Right lobe of liver (tissue), 6 donors: ENCODE data around the gene ENOX2. TPM values are rescaled to one million over a fixed set of nuclear protein-coding genes. Genes with fewer than 3 reads are reported as not detected.
A peak's percentile ranks its signal among the peaks of the same experiment; 100 is the strongest.

Experiments used
- ATAC-seq, 4 donors: fragments of 200-7000 bp; cut with Tn5 transposase; one replicate each; pipeline ENCODE4 v1.9.1; 2020; ENCODE audit warnings: mild to moderate bottlenecking in 4 of 4, moderate library complexity in 4 of 4
- DNase-seq, 3 donors: peaks; one replicate each; pipeline ENCODE4 v3.0.0-alpha.2; 2020
- H3K27ac ChIP-seq, 3 donors: fragments of 200-600 bp; one replicate each; pipeline ENCODE4 v1.8.0; 2022
- H3K27me3 ChIP-seq, 2 donors: fragments of 200-600 bp; one replicate each; pipeline ENCODE4 v1.8.0; 2022
- H3K36me3 ChIP-seq, 4 donors: fragments of 200-600 bp; sonication (generic) in 1 of 4; one replicate each; pipeline versions ENCODE4 v1.5.1 to v1.8.0; 2017 to 2022; ENCODE audit warnings: control low read depth in 1 of 4
- H3K4me1 ChIP-seq, 4 donors: fragments of 200-600 bp; sonication (generic) in 1 of 4; one replicate each; pipeline versions ENCODE4 v1.5.1 to v1.8.0; 2017 to 2022; ENCODE audit warnings: control low read depth in 1 of 4
- H3K4me3 ChIP-seq, 3 donors: fragments of 200-600 bp; one replicate each; pipeline ENCODE4 v1.8.0; 2022
- H3K9me3 ChIP-seq, 4 donors: fragments of 200-600 bp; sonication (generic) in 1 of 4; one replicate each; pipeline versions ENCODE4 v1.5.1 to v1.8.0; 2017 to 2022; ENCODE audit warnings: control low read depth in 1 of 4
- POLR2A ChIP-seq: fragments of 450-650 bp; IDR thresholded peaks from one replicate; pipeline ENCODE4 v1.6.1; 2017; ENCODE audit warnings: antibody characterized with exemption, mild to moderate bottlenecking
- WGBS: methylation state at CpG from one replicate; pipeline ENCODE4 v1.1.6; 2018; ENCODE audit warnings: low coverage, low lambda C conversion rate; ENCODE audit not compliant: insufficient coverage; ENCODE audit errors: missing lambda C conversion rate; 5-methylcytosine and 5-hydroxymethylcytosine counted together
- intact Hi-C, 2 donors: fragments of 100-400 bp; cut with DNase I; formaldehyde crosslinking; loops; one replicate each; pipeline versions ENCODE4 v1.11.2 to v1.14.1; 2022
- total RNA-seq, 6 experiments: library from RNA; depleted of rRNA in 2 of 6; stranded (reverse); fragments of >200 nt in 2 of 6; fragmentation: NEBNext Ultra II Directional in 3 of 6; extraction: Animal tissue kit (Norgen Biotek cat#: 25700) in 3 of 6; gene quantifications; one replicate each; pipeline versions ENCODE4 v1.1.0 to v1.2.4, GENCODE V29; 2016 to 2023
- TF ChIP-seq, protein P1 (sequence below), 4 donors: fragments of 200-600 bp in 3 of 4; fragments of 450-650 bp in 1 of 4; IDR thresholded peaks; one replicate each; pipeline versions ENCODE4 v1.5.1 to v1.8.0; 2016 to 2022; ENCODE audit warnings: antibody characterized with exemption in 4 of 4, mild to moderate bottlenecking in 2 of 4
- donor health status: DM: no; HTN: yes; CAD: no.
- donor health status: DM: no; HTN: no; CAD: no.
- donor health status: DM: no; HTN: no; CAD: no.
- donor health status: DM: no; HTN: yes; CAD: no.
- donor health status: DM: no; HTN: yes; CAD: no.

Gene ENOX2
- total RNA-seq, 6 experiments from 2014 or later: 6.9 to 14.7 (median 10.8) TPM

DNA sequence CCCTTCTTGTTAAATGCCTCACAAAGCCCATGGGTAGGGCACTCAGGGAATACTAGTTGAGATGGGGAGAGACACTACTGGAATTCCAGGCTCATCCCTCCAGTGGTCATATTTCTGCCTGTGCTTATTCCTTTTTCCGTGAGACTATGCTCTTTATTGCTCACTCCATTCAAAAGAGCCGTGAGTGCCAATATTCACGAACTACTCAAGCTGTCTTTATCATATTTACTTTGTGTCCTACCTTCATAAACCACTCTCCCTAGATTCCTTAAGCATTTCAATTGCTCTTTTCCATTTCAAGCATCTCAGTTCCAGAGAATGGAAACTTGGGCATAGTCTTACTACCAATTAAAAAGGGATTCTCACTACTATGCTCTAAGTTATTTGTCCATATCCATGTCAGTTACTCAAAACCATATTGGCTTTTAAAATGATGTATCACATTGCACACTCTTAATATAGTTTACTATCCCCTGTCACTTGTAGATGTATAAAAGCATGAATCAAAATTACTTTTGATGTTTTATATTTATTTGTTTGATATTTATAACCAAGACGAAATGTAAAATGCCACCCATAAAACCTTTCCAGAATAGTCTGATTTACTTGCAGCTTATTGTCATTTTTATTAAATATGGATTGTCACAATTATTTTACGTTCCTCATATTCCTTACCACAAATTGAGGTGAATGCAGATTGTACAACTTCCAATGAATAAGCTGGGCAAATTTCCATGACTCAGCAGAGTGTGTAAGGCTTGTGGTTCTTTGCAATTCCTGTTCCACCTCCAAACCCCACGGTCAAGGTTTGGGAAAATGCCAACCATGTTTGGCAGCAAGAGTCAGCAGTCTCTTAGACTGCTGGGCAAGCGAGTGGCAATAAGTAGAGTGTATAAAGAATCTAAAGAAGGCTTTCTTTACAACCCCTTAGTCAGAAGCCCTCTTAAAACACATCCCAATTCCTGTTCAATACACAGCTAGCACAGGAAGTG is 24.4 kb downstream of the ENOX2 start:
- Histone ChIP-seq H3K9me3 (peaks cover 0 to 2% (median 0%) of the 10 kb centered on the region in 4 donors), H3K4me3 (no peak overlapping the region), H3K36me3 (no peaks in the 10 kb centered on the region), H3K4me1 (peaks cover 0 to 14% (median 0%) of the 10 kb centered on the region in 4 donors), H3K27me3 (no peaks in the 10 kb centered on the region), H3K27ac (no peak overlapping the region)
- ATAC-seq: peak; percentile 70 to 87 (median 82)
- intact Hi-C loops: no loop called here
- 28% methylated on average over 7 of the region's 7 CpGs for WGBS
- TF ChIP-seq, protein P1, sequence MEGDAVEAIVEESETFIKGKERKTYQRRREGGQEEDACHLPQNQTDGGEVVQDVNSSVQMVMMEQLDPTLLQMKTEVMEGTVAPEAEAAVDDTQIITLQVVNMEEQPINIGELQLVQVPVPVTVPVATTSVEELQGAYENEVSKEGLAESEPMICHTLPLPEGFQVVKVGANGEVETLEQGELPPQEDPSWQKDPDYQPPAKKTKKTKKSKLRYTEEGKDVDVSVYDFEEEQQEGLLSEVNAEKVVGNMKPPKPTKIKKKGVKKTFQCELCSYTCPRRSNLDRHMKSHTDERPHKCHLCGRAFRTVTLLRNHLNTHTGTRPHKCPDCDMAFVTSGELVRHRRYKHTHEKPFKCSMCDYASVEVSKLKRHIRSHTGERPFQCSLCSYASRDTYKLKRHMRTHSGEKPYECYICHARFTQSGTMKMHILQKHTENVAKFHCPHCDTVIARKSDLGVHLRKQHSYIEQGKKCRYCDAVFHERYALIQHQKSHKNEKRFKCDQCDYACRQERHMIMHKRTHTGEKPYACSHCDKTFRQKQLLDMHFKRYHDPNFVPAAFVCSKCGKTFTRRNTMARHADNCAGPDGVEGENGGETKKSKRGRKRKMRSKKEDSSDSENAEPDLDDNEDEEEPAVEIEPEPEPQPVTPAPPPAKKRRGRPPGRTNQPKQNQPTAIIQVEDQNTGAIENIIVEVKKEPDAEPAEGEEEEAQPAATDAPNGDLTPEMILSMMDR (IDR thresholded peaks at IDR 0.05): no peak
- TF ChIP-seq POLR2A: no peak
- DNase-seq: peak; percentile 20 to 68 (median 54)

- intact Hi-C loops: no loop called here
- TF ChIP-seq, protein P1 (IDR thresholded peaks at IDR 0.05): no peak
- no peak for TF ChIP-seq POLR2A
- DNase-seq (no peak), ATAC-seq (peak in 2 of 4 donors; percentile 13 to 60)
- Histone ChIP-seq H3K4me1 (peaks cover 0 to 14% (median 0%) of the 10 kb centered on the region in 4 donors), H3K27ac (no peak overlapping the region), H3K27me3 (no peaks in the 10 kb centered on the region), H3K36me3 (no peaks in the 10 kb centered on the region), H3K4me3 (no peak overlapping the region), H3K9me3 (peaks cover 0 to 2% (median 0%) of the 10 kb centered on the region in 4 donors)
- whole genome bisulfite sequencing: 30% methylated on average over 1 of the region's 1 CpG
These were observed 25.1 kb downstream of the ENOX2 start for GRCh38 chrX:130877892-130878341.

- H3K4me3 ChIP-seq: no peak overlapping the region
- peaks cover 0 to 2% (median 0%) of the 10 kb centered on the region in 4 donors for H3K9me3 ChIP-seq
- TF ChIP-seq, protein P1 (IDR thresholded peaks at IDR 0.05): no peak
- TF ChIP-seq POLR2A: no peak
- H3K27me3 ChIP-seq: no peaks in the 10 kb centered on the region
- intact Hi-C loops: no loop called here
- no peak for DNase-seq
- ATAC-seq: no peak
- H3K4me1 ChIP-seq: peaks cover 0 to 14% (median 0%) of the 10 kb centered on the region in 4 donors
- no peaks in the 10 kb centered on the region for H3K36me3 ChIP-seq
- H3K27ac ChIP-seq: no peak overlapping the region
These were observed 26.8 kb downstream of the ENOX2 start for GRCh38 chrX:130876226-130876625.

DNA sequence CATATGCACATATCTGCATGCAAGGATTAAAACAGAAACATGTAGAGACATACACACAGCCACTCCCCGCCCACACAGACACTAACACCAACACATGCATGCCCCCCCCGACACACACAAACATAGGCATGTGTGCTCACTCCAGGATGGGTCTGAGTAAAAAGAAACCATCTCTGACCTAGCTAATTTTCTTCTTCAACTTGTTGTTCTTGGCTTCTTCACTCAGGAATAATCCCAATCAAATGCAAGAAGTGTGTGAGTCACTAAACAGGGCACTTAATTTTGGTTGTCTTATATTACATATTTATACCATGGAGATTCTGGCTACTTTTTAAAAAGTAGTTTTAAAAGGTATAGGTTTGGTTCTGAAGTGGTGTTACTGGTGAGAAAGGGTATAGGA is 28.3 kb downstream of the ENOX2 start:
- Histone ChIP-seq H3K4me1 (peaks cover 0 to 14% (median 0%) of the 10 kb centered on the region in 4 donors), H3K27me3 (no peaks in the 10 kb centered on the region), H3K9me3 (peaks cover 0 to 2% (median 0%) of the 10 kb centered on the region in 4 donors), H3K27ac (no peak overlapping the region), H3K36me3 (no peaks in the 10 kb centered on the region), H3K4me3 (no peak overlapping the region)
- no peak for ATAC-seq
- no peak for TF ChIP-seq POLR2A
- TF ChIP-seq, protein P1 (IDR thresholded peaks at IDR 0.05): no peak
- no peak for DNase-seq
- WGBS: 71% methylated on average over 1 of the region's 2 CpGs
- intact Hi-C loops: no loop called here
